ENCODE results near the gene SLC25A31.

The SLC25A31 gene

GRCh38 chr4:127782275-127783025, 52.2 kb downstream of the SLC25A31 start, which contains the start of gene HSPA4L:
Gene HSPA4L (plus strand): TSS chr4:127782322. CDS start chr4:127782551, 229 bp downstream.
- no peak for TF ChIP-seq Cebpa-rat (IDR thresholded peaks at IDR 0.05)
- peaks cover 24 to 53% (median 39%) of the 10 kb centered on the region in 11 experiments for H3K27me3 ChIP-seq
- peak within 1 kb of the TSS; percentile 46 to 74 (median 65); a peak in 21 of 22 replicates for H3K9ac ChIP-seq
- peak within 1 kb of the TSS in 8 of 11 experiments; percentile 42 to 62 (median 46); a peak in 13 of 22 replicates for H3K27ac ChIP-seq
- no peaks in the 10 kb centered on the region for H3K36me3 ChIP-seq
- no peaks in the 10 kb centered on the region for H4K20me1 ChIP-seq
- H3K4me1 ChIP-seq, result peaks cover 0 to 12% (median 6%) of the 10 kb centered on the region in 10 experiments; a peak in 10 of 20 replicates
- H3K4me2 ChIP-seq, result peak within 1 kb of the TSS; percentile 74 to 94 (median 85)
- H3K4me3 ChIP-seq, result peak within 1 kb of the TSS; percentile 55 to 73 (median 63)
- peaks cover 6 to 22% (median 19%) of the 10 kb centered on the region in 11 experiments; a peak in 17 of 22 replicates for H3K9me3 ChIP-seq (replicated peaks in 1 of 11)

DNA sequence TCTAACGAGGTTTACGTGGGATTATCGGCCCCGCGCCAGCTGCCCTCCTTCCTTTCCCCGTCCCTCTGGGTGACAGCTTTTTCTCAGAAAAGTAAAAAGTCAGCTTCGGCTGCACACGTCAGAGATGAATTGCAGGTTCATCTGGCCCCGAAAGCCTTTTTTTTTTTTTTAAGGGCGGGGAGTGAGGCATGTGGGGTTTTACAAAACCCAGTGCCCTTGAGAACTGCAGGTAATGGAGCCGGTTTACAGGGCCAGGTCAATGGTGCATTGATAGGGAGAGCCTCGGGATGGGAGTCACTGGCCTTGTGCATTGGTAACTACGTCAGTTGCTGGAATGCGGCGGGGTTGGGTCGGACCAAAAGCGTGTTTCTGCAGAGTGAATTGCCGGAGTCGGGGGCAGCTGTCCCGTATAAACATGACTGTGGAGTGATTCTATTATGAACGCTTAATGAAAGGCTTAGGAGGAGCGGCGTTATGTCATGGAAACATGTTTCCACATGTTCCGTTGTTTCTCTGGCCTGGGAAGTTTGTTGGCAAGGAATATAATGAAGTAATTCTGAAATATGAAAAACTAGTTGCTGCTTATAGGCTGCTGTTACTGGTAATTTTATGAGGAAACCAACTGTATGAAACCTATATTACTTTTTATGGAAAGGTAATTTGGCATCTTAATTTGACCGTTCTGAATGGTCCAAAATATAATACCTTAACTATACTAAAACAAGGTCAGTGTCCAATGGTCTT, 53.0 kb downstream of the SLC25A31 start:
- Histone ChIP-seq H3K4me3 (peak overlapping the region; percentile 55 to 73 (median 63)), H3K4me2 (peak overlapping the region; percentile 74 to 94 (median 85)), H3K27me3 (peaks cover 24 to 53% (median 39%) of the 10 kb centered on the region in 11 experiments), H3K4me1 (peaks cover 0 to 12% (median 6%) of the 10 kb centered on the region in 10 experiments; a peak in 10 of 20 replicates), H3K9me3 (replicated peaks in 1 of 11) (peaks cover 6 to 22% (median 19%) of the 10 kb centered on the region in 11 experiments; a peak in 17 of 22 replicates), H3K36me3 (no peaks in the 10 kb centered on the region), H3K27ac (no peak overlapping the region), H4K20me1 (no peaks in the 10 kb centered on the region), H3K9ac (peak overlapping the region in 5 of 11 experiments; percentile 50 to 71 (median 65); a peak in 8 of 22 replicates)
- no peak for TF ChIP-seq Cebpa-rat (IDR thresholded peaks at IDR 0.05)

- no peak for TF ChIP-seq Cebpa-rat (IDR thresholded peaks at IDR 0.05)
- Histone ChIP-seq H3K9me3 (replicated peaks in 1 of 11) (peaks cover 6 to 22% (median 19%) of the 10 kb centered on the region in 11 experiments; a peak in 17 of 22 replicates), H3K27ac (no peak overlapping the region), H3K27me3 (peaks cover 24 to 52% (median 39%) of the 10 kb centered on the region in 11 experiments), H3K4me3 (no peak overlapping the region), H4K20me1 (no peaks in the 10 kb centered on the region), H3K9ac (no peak overlapping the region), H3K4me2 (no peak overlapping the region), H3K4me1 (peaks cover 0 to 9% (median 5%) of the 10 kb centered on the region in 10 experiments; a peak in 10 of 20 replicates), H3K36me3 (no peaks in the 10 kb centered on the region)
These were observed 54.0 kb downstream of the SLC25A31 start for GRCh38 chr4:127783955-127784770.

DNA sequence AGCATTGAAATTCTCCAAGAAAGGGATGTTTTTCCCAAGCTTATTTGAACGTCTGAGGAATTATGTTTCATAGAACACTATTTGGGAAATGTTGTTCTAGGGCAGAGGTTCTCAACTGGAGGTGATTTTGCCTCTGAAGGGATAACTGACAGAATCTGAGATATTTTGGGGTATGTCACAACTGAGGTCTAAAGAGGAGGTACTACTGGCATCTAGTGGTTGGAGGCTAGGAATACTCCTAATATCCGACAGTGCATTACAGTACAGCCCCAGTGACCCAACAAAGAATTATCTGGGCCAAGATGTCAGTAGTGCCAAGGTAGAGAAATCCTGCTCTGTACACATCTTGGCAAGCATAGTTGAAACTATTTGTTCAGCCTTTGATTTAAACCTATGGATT, 58.3 kb downstream of the SLC25A31 start:
- no peak for TF ChIP-seq Cebpa-rat (IDR thresholded peaks at IDR 0.05)
- Histone ChIP-seq H4K20me1 (no peaks in the 10 kb centered on the region), H3K4me1 (no peaks in the 10 kb centered on the region), H3K9me3 (replicated peaks in 1 of 11) (no peaks in the 10 kb centered on the region), H3K4me2 (no peak overlapping the region), H3K9ac (no peak overlapping the region), H3K4me3 (no peak overlapping the region), H3K27me3 (peaks cover 0 to 8% (median 1%) of the 10 kb centered on the region in 11 experiments; a peak in 6 of 22 replicates), H3K27ac (no peak overlapping the region), H3K36me3 (no peaks in the 10 kb centered on the region)

DNA sequence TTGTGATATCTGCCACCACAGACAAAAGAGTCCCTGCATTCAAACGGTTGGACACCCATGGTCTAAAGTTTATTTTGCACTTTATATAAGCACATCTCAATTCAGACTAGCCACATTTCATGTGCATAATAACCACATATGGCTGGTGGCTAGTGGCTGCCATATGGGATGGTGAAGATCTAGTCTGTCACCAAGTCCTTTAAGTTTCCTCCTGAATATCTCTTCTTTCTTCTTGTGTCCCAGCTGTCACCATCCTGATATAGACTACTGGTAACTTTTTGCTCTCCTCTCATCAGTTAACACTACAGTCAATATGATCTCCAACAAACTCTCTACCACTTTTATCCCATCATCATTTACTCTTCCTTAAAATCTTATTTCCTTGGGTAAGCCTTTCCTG, 61.2 kb downstream of the SLC25A31 start:
- Histone ChIP-seq H3K27ac (no peak overlapping the region), H3K9ac (no peak overlapping the region), H3K27me3 (no peaks in the 10 kb centered on the region), H3K9me3 (replicated peaks in 1 of 11) (no peaks in the 10 kb centered on the region), H3K4me2 (no peak overlapping the region), H3K4me1 (no peaks in the 10 kb centered on the region), H3K4me3 (no peak overlapping the region), H3K36me3 (no peaks in the 10 kb centered on the region), H4K20me1 (no peaks in the 10 kb centered on the region)
- TF ChIP-seq Cebpa-rat (IDR thresholded peaks at IDR 0.05), result no peak

DNA sequence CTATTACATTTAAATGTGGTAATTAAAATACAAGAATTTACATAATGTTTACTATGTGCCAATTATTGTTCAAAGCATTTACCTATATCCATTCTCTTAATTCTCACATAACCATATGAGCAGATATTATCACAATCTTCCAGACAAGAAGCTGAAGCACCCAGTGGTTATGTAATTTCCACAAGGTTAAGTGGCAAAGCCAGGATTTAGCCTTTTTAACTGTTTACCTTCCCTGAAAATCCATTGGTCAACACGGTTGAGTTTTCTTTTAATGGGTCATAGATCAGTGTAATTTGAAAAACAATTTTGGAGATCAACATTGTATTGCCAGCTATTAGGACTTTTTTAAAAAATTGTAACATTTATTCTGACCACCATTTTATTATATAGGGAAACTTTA, 63.3 kb downstream of the SLC25A31 start:
- H3K36me3 ChIP-seq, result no peaks in the 10 kb centered on the region
- H3K9ac ChIP-seq, result no peak overlapping the region
- H3K27ac ChIP-seq, result no peak overlapping the region
- no peak for TF ChIP-seq Cebpa-rat (IDR thresholded peaks at IDR 0.05)
- H3K4me2 ChIP-seq, result no peak overlapping the region
- no peaks in the 10 kb centered on the region for H4K20me1 ChIP-seq
- H3K4me1 ChIP-seq, result no peaks in the 10 kb centered on the region
- no peaks in the 10 kb centered on the region for H3K9me3 ChIP-seq (replicated peaks in 1 of 11)
- H3K27me3 ChIP-seq, result no peaks in the 10 kb centered on the region
- H3K4me3 ChIP-seq, result no peak overlapping the region

DNA sequence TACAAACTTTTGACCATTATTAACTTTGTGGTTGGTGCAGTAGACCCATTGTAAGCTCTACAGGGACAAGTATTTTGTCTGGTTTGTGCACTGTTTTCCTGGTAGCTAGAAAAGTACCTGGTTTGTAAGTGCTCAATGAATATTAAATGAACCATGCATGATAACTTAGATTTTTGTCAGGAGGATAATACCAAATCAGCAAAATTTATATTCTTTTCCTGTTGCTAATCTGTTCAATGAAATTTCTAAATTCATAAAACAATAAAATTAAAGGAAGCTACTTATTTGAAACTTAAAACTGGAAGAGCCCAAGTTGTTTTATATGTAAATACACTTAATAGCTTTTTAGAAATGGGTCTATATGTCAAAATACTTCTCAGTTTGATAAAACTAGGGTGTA, 69.5 kb downstream of the SLC25A31 start:
- Histone ChIP-seq H3K27me3 (no peaks in the 10 kb centered on the region), H3K9me3 (replicated peaks in 1 of 11) (no peaks in the 10 kb centered on the region), H3K4me3 (no peak overlapping the region), H3K36me3 (no peaks in the 10 kb centered on the region), H3K4me1 (no peaks in the 10 kb centered on the region), H3K9ac (no peak overlapping the region), H3K4me2 (no peak overlapping the region), H4K20me1 (no peaks in the 10 kb centered on the region), H3K27ac (no peak overlapping the region)
- no peak for TF ChIP-seq Cebpa-rat (IDR thresholded peaks at IDR 0.05)

GRCh38 chr4:127809173-127809800, 79.1 kb downstream of the SLC25A31 start:
- H4K20me1 ChIP-seq, result no peaks in the 10 kb centered on the region
- TF ChIP-seq Cebpa-rat (IDR thresholded peaks at IDR 0.05), result no peak
- no peaks in the 10 kb centered on the region for H3K9me3 ChIP-seq (replicated peaks in 1 of 11)
- H3K36me3 ChIP-seq, result no peaks in the 10 kb centered on the region
- H3K27ac ChIP-seq, result no peak overlapping the region
- no peak overlapping the region for H3K9ac ChIP-seq
- no peaks in the 10 kb centered on the region for H3K27me3 ChIP-seq
- no peak overlapping the region for H3K4me2 ChIP-seq
- H3K4me3 ChIP-seq, result no peak overlapping the region
- no peaks in the 10 kb centered on the region for H3K4me1 ChIP-seq
